WTC11 (cell line): ENCODE measurements around the gene AR. TPM values are rescaled to one million over a fixed set of nuclear protein-coding genes. Genes with fewer than 3 reads are reported as not detected.

Experiments used
- ATAC-seq: fragments of 200-7000 bp; cut with Tn5 transposase; 2 replicates; pipeline ENCODE4 v1.10.0; 2021; ENCODE audit warnings: mild to moderate bottlenecking, moderate library complexity
- CTCF ChIA-PET: fragments of 300-600 bp; sonication (Branson Sonifier 250); formaldehyde crosslinking; loops from one replicate; lab custom pipeline; 2021; ENCODE audit warnings: antibody characterized with exemption; lab: Charles Lee
- POLR2A ChIA-PET: fragments of 350-600 bp; sonication (Branson Sonifier 250); formaldehyde crosslinking; loops from one replicate; lab custom pipeline; 2021; ENCODE audit warnings: antibody characterized with exemption; lab: Charles Lee
- DNase-seq: peaks from one replicate; pipeline ENCODE4 v3.0.0; 2021; ENCODE audit warnings: low spot score
- H3K27ac Mint-ChIP-seq: 2 replicates; pipeline ENCODE4 v1.8.0; 2021; ENCODE audit warnings: mixed read lengths
- H3K27me3 Mint-ChIP-seq: 2 replicates; pipeline ENCODE4 v1.8.0; 2021; ENCODE audit warnings: low read depth, mild to moderate bottlenecking, moderate library complexity, mixed read lengths
- H3K36me3 Mint-ChIP-seq: 2 replicates; pipeline ENCODE4 v1.8.0; 2021; ENCODE audit warnings: mixed read lengths
- H3K4me1 Mint-ChIP-seq: 2 replicates; pipeline ENCODE4 v1.8.0; 2022; ENCODE audit warnings: mixed read lengths
- H3K4me3 Mint-ChIP-seq: 2 replicates; pipeline ENCODE4 v1.8.0; 2021; ENCODE audit warnings: mild to moderate bottlenecking, moderate library complexity, mixed read lengths
- H3K9me3 Mint-ChIP-seq: 2 replicates; pipeline ENCODE4 v1.8.0; 2021; ENCODE audit warnings: mixed read lengths
- CREB1 ChIP-seq: sonication (generic); formaldehyde crosslinking; IDR thresholded peaks from 2 replicates; pipeline ENCODE4 v1.8.0; 2023; ENCODE audit warnings: mild to moderate bottlenecking, missing genetic modification reagents
- ESRRA ChIP-seq: sonication (generic); formaldehyde crosslinking; IDR thresholded peaks from 2 replicates; pipeline ENCODE4 v1.8.1; 2022; ENCODE audit warnings: mild to moderate bottlenecking, missing genetic modification reagents, borderline replicate concordance
- FOXK1 ChIP-seq: sonication (generic); formaldehyde crosslinking; IDR thresholded peaks from 2 replicates; pipeline ENCODE4 v1.8.0; 2022; ENCODE audit warnings: mild to moderate bottlenecking, moderate library complexity, missing genetic modification reagents
- GABPB1 ChIP-seq: sonication (generic); formaldehyde crosslinking; IDR thresholded peaks from 2 replicates; pipeline ENCODE4 v1.8.1; 2023; ENCODE audit warnings: mild to moderate bottlenecking, missing genetic modification reagents
- GRHL2 ChIP-seq: fragments of 250-450 bp; sonication (Bioruptor Pico); IDR thresholded peaks from 2 replicates; pipeline ENCODE4 v1.8.0; 2022; ENCODE audit warnings: mild to moderate bottlenecking, moderate library complexity; ENCODE audit not compliant: insufficient replicate concordance, severe bottlenecking
- GTF2I ChIP-seq: fragments of 250-450 bp; sonication (Bioruptor Pico); conservative IDR thresholded peaks from 2 replicates; pipeline ENCODE4 v1.4.0; 2021; ENCODE audit warnings: mild to moderate bottlenecking
- HMGA2 ChIP-seq: fragments of 250-450 bp; sonication (Bioruptor Pico); IDR thresholded peaks from 2 replicates; pipeline ENCODE4 v1.4.0; 2021; ENCODE audit warnings: mild to moderate bottlenecking, moderate library complexity
- JAZF1 ChIP-seq: fragments of 250-450 bp; sonication (Bioruptor Pico); IDR thresholded peaks from 2 replicates; pipeline ENCODE4 v1.9.0; 2021; ENCODE audit warnings: moderate library complexity, mild to moderate bottlenecking, inconsistent platforms
- KAT7 ChIP-seq: sonication (generic); formaldehyde crosslinking; IDR thresholded peaks from 2 replicates; pipeline ENCODE4 v1.8.1; 2023; ENCODE audit warnings: missing genetic modification reagents, mild to moderate bottlenecking, borderline replicate concordance
- MYBL2 ChIP-seq: sonication (generic); formaldehyde crosslinking; IDR thresholded peaks from 2 replicates; pipeline ENCODE4 v1.8.1; 2023; ENCODE audit warnings: mild to moderate bottlenecking, moderate library complexity, missing genetic modification reagents
- NFATC4 ChIP-seq: fragments of 250-450 bp; sonication (Bioruptor Pico); IDR thresholded peaks from 2 replicates; pipeline ENCODE4 v1.9.0; 2021; ENCODE audit warnings: mild to moderate bottlenecking
- SOX15 ChIP-seq: fragments of 250-450 bp; sonication (Bioruptor Pico); IDR thresholded peaks from 2 replicates; pipeline ENCODE4 v1.9.0; 2021; ENCODE audit warnings: mild to moderate bottlenecking
- SP1 ChIP-seq: sonication (generic); formaldehyde crosslinking; conservative IDR thresholded peaks from 2 replicates; pipeline ENCODE4 v1.8.1; 2022; ENCODE audit warnings: missing genetic modification reagents
- TEAD1 ChIP-seq: sonication (generic); formaldehyde crosslinking; IDR thresholded peaks from 2 replicates; pipeline ENCODE4 v1.8.0; 2022; ENCODE audit warnings: mild to moderate bottlenecking, missing genetic modification reagents
- ZNF121 ChIP-seq: sonication (generic); formaldehyde crosslinking; IDR thresholded peaks from 2 replicates; pipeline ENCODE4 v1.8.0; 2023; ENCODE audit warnings: missing genetic modification reagents
- ZNF232 ChIP-seq: sonication (generic); formaldehyde crosslinking; IDR thresholded peaks from 2 replicates; pipeline ENCODE4 v1.8.0; 2022; ENCODE audit warnings: mild to moderate bottlenecking, missing genetic modification reagents
- ZNF263 ChIP-seq: sonication (generic); formaldehyde crosslinking; IDR thresholded peaks from 2 replicates; pipeline ENCODE4 v1.8.1; 2022; ENCODE audit warnings: low read depth, mild to moderate bottlenecking, moderate library complexity, missing genetic modification reagents
- ZNF423 ChIP-seq: fragments of 250-450 bp; sonication (Bioruptor Pico); IDR thresholded peaks from 2 replicates; pipeline ENCODE4 v2.1.2; 2022; ENCODE audit warnings: mild to moderate bottlenecking, moderate library complexity
- total RNA-seq: library from RNA; stranded (reverse); gene quantifications from 3 replicates; pipeline ENCODE4 v1.2.3, GENCODE V29; 2021
- TF ChIP-seq, protein P1 (sequence below): sonication (generic); formaldehyde crosslinking; IDR thresholded peaks from 2 replicates; pipeline ENCODE4 v1.8.0; 2022; ENCODE audit warnings: mild to moderate bottlenecking, missing genetic modification reagents
- TF ChIP-seq, protein P2 (sequence below): sonication (generic); formaldehyde crosslinking; IDR thresholded peaks from 2 replicates; pipeline ENCODE4 v1.8.1; 2023; ENCODE audit warnings: mild to moderate bottlenecking, missing genetic modification reagents, moderate library complexity
- TF ChIP-seq, protein P3 (sequence below): fragments of 250-450 bp; sonication (Bioruptor Pico); IDR thresholded peaks from 2 replicates; pipeline ENCODE4 v1.9.0; 2021; ENCODE audit warnings: mild to moderate bottlenecking
- TF ChIP-seq, protein P4 (sequence below): sonication (generic); formaldehyde crosslinking; IDR thresholded peaks from 2 replicates; pipeline ENCODE4 v1.8.1; 2023; ENCODE audit warnings: mild to moderate bottlenecking, moderate library complexity, missing genetic modification reagents
- TF ChIP-seq, protein P5 (sequence below): sonication (generic); formaldehyde crosslinking; IDR thresholded peaks from 2 replicates; pipeline ENCODE4 v1.8.1; 2022; ENCODE audit warnings: low read depth, mild to moderate bottlenecking, moderate library complexity, missing genetic modification reagents, borderline replicate concordance

The AR gene
- total RNA-seq, 1 experiment from 2014 or later = 10.3 TPM

DNA sequence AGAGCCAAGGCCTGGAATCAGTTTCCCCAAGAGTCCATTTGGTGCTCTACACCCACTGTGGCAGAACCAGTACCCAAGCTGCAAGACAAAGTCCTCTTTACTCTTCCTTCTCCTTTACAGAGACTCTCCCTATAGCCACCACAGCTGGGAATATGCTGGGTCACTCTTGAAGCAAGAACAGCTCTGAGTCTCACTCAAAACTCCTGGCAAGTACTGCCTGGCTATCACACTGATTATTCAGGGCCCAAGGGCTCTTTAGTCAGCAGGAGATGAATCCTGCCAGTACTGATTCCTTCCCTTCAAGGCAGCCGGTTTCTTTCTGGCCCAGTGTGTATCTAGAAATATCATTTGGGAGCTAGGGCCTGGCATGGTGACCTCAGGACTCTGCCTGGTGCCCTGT lies 130.9 kb downstream of the AR start:
- Mint-ChIP-seq H3K4me3 (no peak overlapping the region), H3K9me3 (no peaks in the 10 kb centered on the region; the same call in 1 of the 2 replicates), H3K36me3 (no peaks in the 10 kb centered on the region), H3K4me1 (peaks cover 7% of the 10 kb centered on the region), H3K27ac (no peak overlapping the region), H3K27me3 (no peaks in the 10 kb centered on the region)
- POLR2A ChIA-PET = interaction anchor here (0.7 kb wide), 1 partner anchor 228 kb away, joined by 3 read pairs; no protein-coding TSS in a partner anchor
- no peak for DNase-seq
- no peak for ATAC-seq
- CTCF ChIA-PET = no interaction called here
- TF ChIP-seq, protein P1, sequence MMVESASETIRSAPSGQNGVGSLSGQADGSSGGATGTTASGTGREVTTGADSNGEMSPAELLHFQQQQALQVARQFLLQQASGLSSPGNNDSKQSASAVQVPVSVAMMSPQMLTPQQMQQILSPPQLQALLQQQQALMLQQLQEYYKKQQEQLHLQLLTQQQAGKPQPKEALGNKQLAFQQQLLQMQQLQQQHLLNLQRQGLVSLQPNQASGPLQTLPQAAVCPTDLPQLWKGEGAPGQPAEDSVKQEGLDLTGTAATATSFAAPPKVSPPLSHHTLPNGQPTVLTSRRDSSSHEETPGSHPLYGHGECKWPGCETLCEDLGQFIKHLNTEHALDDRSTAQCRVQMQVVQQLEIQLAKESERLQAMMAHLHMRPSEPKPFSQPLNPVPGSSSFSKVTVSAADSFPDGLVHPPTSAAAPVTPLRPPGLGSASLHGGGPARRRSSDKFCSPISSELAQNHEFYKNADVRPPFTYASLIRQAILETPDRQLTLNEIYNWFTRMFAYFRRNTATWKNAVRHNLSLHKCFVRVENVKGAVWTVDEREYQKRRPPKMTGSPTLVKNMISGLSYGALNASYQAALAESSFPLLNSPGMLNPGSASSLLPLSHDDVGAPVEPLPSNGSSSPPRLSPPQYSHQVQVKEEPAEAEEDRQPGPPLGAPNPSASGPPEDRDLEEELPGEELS (CRISPR knock-in tag) = no peak
- TF ChIP-seq SP1 (CRISPR knock-in tag) = no peak
- TF ChIP-seq ZNF232 (CRISPR knock-in tag) = no peak
- TF ChIP-seq KAT7 = no peak
- TF ChIP-seq SOX15 (CRISPR knock-in tag) = no peak
- TF ChIP-seq HMGA2 (CRISPR knock-in tag) = no peak
- TF ChIP-seq MYBL2 (CRISPR knock-in tag) = no peak

DNA sequence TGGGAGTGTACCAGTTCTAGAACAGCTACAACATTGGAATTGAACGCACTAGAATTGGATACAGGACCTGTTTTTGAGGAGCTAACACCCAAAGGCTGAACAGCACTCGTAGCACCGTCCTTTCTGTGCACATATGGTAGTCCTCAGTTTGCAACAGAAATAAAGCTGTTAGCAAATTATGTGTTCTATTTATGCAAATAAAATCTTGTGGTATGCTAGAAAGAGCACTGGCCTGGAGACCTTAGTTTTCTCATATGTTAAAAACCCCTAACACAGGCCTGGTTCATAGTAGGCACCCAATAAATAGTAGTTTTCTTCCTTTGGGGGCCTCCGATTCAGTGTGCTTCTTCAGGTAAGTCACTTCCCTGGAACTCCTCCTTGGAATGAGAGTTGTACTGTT lies 140.3 kb downstream of the AR start:
- peaks cover 19% of the 10 kb centered on the region for H3K36me3 Mint-ChIP-seq
- DNase-seq (no peak), ATAC-seq (no peak)
- no peaks in the 10 kb centered on the region for H3K9me3 Mint-ChIP-seq
- ChIA-PET POLR2A (no interaction called here), CTCF (no interaction called here)
- H3K4me3 Mint-ChIP-seq = no peak overlapping the region
- H3K27ac Mint-ChIP-seq = no peak overlapping the region
- TF ChIP-seq GABPB1 = no peak
- no peaks in the 10 kb centered on the region for H3K4me1 Mint-ChIP-seq
- H3K27me3 Mint-ChIP-seq = no peaks in the 10 kb centered on the region

DNA sequence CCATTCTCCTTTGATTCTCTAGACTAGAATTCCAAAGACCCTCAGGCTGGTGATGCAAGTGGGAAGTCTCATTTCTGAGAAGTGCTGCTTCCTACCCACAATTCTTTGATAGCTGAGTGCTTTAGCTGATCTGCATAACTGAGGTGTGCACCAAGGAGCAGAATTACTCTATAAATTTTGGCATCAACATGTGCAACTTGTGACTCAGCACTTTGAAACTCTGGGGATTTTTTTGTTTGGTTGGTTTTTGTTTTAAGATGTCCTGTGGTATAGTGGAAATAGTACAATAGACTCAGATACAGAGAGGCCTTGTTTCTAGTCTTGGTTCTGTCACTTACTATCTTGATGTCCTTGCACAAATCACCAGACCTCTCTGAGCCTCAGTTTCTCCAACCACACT lies 148.4 kb downstream of the AR start:
- Mint-ChIP-seq H3K9me3 (no peaks in the 10 kb centered on the region), H3K27ac (no peak overlapping the region), H3K27me3 (no peaks in the 10 kb centered on the region), H3K4me1 (peaks cover 2% of the 10 kb centered on the region; the same call in 1 of the 2 replicates), H3K4me3 (no peak overlapping the region), H3K36me3 (peaks cover 11% of the 10 kb centered on the region)
- TF ChIP-seq, protein P2, sequence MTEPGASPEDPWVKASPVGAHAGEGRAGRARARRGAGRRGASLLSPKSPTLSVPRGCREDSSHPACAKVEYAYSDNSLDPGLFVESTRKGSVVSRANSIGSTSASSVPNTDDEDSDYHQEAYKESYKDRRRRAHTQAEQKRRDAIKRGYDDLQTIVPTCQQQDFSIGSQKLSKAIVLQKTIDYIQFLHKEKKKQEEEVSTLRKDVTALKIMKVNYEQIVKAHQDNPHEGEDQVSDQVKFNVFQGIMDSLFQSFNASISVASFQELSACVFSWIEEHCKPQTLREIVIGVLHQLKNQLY = no peak
- no peak for TF ChIP-seq TEAD1 (CRISPR knock-in tag)
- no peak for ATAC-seq
- ChIA-PET POLR2A (no interaction called here), CTCF (no interaction called here)
- no peak for DNase-seq

DNA sequence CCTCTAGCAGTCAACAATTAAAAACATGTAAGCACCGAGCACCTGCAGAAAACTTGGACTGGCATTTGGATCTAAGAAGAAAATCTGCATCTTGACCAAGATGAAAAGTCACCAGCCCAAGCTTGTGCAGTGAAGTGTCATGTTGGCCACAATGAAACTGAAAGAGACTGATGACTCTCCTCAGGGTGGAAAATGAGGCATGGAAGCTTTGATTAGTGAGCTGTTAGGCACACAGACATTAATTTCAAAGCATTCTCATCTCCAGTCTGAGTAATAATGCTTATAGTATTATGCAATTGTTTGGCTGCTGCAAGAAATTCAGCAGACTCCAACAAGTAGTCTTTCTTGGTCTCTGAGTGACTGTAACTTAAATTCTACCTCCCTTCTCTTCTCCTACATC lies 150.1 kb downstream of the AR start:
- no peaks in the 10 kb centered on the region for H3K27me3 Mint-ChIP-seq
- TF ChIP-seq, protein P3, sequence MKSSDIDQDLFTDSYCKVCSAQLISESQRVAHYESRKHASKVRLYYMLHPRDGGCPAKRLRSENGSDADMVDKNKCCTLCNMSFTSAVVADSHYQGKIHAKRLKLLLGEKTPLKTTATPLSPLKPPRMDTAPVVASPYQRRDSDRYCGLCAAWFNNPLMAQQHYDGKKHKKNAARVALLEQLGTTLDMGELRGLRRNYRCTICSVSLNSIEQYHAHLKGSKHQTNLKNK (CRISPR knock-in tag) = no peak
- TF ChIP-seq JAZF1 (CRISPR knock-in tag) = no peak
- no peak for TF ChIP-seq ESRRA (CRISPR knock-in tag)
- TF ChIP-seq, protein P4, sequence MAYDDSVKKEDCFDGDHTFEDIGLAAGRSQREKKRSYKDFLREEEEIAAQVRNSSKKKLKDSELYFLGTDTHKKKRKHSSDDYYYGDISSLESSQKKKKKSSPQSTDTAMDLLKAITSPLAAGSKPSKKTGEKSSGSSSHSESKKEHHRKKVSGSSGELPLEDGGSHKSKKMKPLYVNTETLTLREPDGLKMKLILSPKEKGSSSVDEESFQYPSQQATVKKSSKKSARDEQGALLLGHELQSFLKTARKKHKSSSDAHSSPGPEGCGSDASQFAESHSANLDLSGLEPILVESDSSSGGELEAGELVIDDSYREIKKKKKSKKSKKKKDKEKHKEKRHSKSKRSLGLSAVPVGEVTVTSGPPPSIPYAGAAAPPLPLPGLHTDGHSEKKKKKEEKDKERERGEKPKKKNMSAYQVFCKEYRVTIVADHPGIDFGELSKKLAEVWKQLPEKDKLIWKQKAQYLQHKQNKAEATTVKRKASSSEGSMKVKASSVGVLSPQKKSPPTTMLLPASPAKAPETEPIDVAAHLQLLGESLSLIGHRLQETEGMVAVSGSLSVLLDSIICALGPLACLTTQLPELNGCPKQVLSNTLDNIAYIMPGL (CRISPR knock-in tag) = no peak
- no peak for TF ChIP-seq CREB1
- TF ChIP-seq, protein P5, sequence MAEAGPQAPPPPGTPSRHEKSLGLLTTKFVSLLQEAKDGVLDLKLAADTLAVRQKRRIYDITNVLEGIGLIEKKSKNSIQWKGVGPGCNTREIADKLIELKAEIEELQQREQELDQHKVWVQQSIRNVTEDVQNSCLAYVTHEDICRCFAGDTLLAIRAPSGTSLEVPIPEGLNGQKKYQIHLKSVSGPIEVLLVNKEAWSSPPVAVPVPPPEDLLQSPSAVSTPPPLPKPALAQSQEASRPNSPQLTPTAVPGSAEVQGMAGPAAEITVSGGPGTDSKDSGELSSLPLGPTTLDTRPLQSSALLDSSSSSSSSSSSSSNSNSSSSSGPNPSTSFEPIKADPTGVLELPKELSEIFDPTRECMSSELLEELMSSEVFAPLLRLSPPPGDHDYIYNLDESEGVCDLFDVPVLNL (CRISPR knock-in tag) = no peak
- no peak for TF ChIP-seq ZNF263
- TF ChIP-seq FOXK1 (CRISPR knock-in tag) = no peak
- no peak for TF ChIP-seq ZNF121 (CRISPR knock-in tag)
- TF ChIP-seq GRHL2 = no peak
- TF ChIP-seq ZNF423 (CRISPR knock-in tag) = no peak
- TF ChIP-seq GTF2I (CRISPR knock-in tag) = no peak
- TF ChIP-seq NFATC4 (CRISPR knock-in tag) = no peak
- no peak for TF ChIP-seq MYBL2 (CRISPR knock-in tag)
- TF ChIP-seq, all 79 proteins: peak for 0
- ChIA-PET CTCF (no interaction called here), POLR2A (no interaction called here)
- ATAC-seq = no peak
- no peak overlapping the region for H3K4me3 Mint-ChIP-seq
- DNase-seq = no peak
- H3K4me1 Mint-ChIP-seq = peaks cover 2% of the 10 kb centered on the region; the same call in 1 of the 2 replicates
- no peak overlapping the region for H3K27ac Mint-ChIP-seq
- H3K36me3 Mint-ChIP-seq = peaks cover 10% of the 10 kb centered on the region; the same call in 1 of the 2 replicates
- H3K9me3 Mint-ChIP-seq = no peaks in the 10 kb centered on the region
